HEK293T (cell line): ENCODE measurements around the gene KLF15.

ENCODE experiments used
- CTCF ChIA-PET: fragments of 350-600 bp; formaldehyde crosslinking; extraction: SDS; loops from one replicate; lab custom pipeline; 2021; ENCODE audit warnings: antibody characterized with exemption, inconsistent platforms; lab: Yijun Ruan, JAX
- POLR2A ChIA-PET: fragments of 350-600 bp; formaldehyde crosslinking; extraction: SDS; loops from one replicate; lab custom pipeline; 2020; ENCODE audit warnings: antibody characterized with exemption, inconsistent platforms; lab: Yijun Ruan, JAX
- DNase-seq: peaks from one replicate; pipeline ENCODE4 v3.0.0; 2012; ENCODE audit warnings: mixed read lengths; ENCODE audit errors: extremely low spot score
- ARNT ChIP-seq: fragments of 450-650 bp; IDR thresholded peaks from 2 replicates; pipeline ENCODE4 v1.6.1; 2017; ENCODE audit warnings: mild to moderate bottlenecking
- BHLHE40 ChIP-seq: fragments of 450-650 bp; IDR thresholded peaks from 2 replicates; pipeline ENCODE4 v1.6.1; 2016; ENCODE audit warnings: mild to moderate bottlenecking, moderate library complexity, borderline replicate concordance
- CTBP1 ChIP-seq: fragments of 450-650 bp; IDR thresholded peaks from 2 replicates; pipeline ENCODE4 v1.6.1; 2016; ENCODE audit warnings: borderline replicate concordance
- ELF4 ChIP-seq: fragments of 450-650 bp; IDR thresholded peaks from 2 replicates; pipeline ENCODE4 v1.6.1; 2017; ENCODE audit warnings: antibody characterized with exemption
- FOXA1 ChIP-seq: fragments of 450-650 bp; IDR thresholded peaks from 2 replicates; pipeline ENCODE4 v1.6.1; 2016; ENCODE audit warnings: mild to moderate bottlenecking
- FOXK2 ChIP-seq: fragments of 450-650 bp; IDR thresholded peaks from 2 replicates; pipeline ENCODE4 v1.6.1; 2016; ENCODE audit warnings: mild to moderate bottlenecking
- FOXM1 ChIP-seq: fragments of 450-650 bp; IDR thresholded peaks from 2 replicates; pipeline ENCODE4 v1.6.1; 2017; ENCODE audit warnings: mild to moderate bottlenecking, borderline replicate concordance
- HDGF ChIP-seq: fragments of 450-650 bp; IDR thresholded peaks from 2 replicates; pipeline ENCODE4 v1.6.1; 2017; ENCODE audit warnings: antibody characterized with exemption, borderline replicate concordance
- L3MBTL2 ChIP-seq: fragments of 450-650 bp; conservative IDR thresholded peaks from 2 replicates; pipeline ENCODE4 v1.6.1; 2016; ENCODE audit warnings: mild to moderate bottlenecking
- LEF1 ChIP-seq: fragments of 450-650 bp; IDR thresholded peaks from 2 replicates; pipeline ENCODE4 v1.6.1; 2017; ENCODE audit warnings: mild to moderate bottlenecking, borderline replicate concordance
- NFRKB ChIP-seq: fragments of 450-650 bp; IDR thresholded peaks from 2 replicates; pipeline ENCODE4 v1.6.1; 2016; ENCODE audit warnings: mild to moderate bottlenecking, moderate library complexity
- SP1 ChIP-seq: fragments of 450-650 bp; IDR thresholded peaks from 2 replicates; pipeline ENCODE4 v1.6.1; 2017
- SUZ12 ChIP-seq: fragments of 450-650 bp; IDR thresholded peaks from 2 replicates; pipeline ENCODE4 v1.6.1; 2016; ENCODE audit warnings: mild to moderate bottlenecking
- TARDBP ChIP-seq: fragments of 450-650 bp; IDR thresholded peaks from 2 replicates; pipeline ENCODE4 v1.6.1; 2016
- ZNF384 ChIP-seq: fragments of 450-650 bp; IDR thresholded peaks from 2 replicates; pipeline ENCODE4 v1.6.1; 2016
- TF ChIP-seq, protein P1 (sequence below): fragments of 450-650 bp; IDR thresholded peaks from 2 replicates; pipeline ENCODE4 v1.6.1; 2016

Gene KLF15

DNA sequence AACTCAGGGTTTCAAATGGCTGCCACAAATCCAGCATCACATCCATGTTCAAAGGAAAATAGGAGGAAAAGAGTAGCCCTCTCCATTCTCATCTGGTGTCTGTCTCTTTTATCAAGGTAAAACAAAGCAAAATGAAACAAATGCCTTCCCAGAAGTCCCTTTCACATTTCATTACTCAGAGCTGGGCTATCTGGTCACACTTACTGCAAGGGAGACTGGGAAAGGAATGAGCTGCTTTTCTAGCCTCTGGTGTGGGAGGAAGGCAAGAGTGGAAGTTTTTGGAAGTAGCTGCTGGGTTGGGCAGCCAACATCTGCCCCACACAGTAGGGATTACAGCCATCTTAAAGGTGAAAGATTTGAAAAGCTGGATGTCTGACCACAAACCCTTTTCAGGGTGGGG, 51.8 kb downstream of the KLF15 start:
- ChIA-PET CTCF (no interaction called here), POLR2A (no interaction called here)
- TF ChIP-seq HDGF: no peak
- no peak for TF ChIP-seq CTBP1
- TF ChIP-seq NFRKB: no peak
- TF ChIP-seq ARNT: no peak
- no peak for TF ChIP-seq TARDBP
- TF ChIP-seq, protein P1, sequence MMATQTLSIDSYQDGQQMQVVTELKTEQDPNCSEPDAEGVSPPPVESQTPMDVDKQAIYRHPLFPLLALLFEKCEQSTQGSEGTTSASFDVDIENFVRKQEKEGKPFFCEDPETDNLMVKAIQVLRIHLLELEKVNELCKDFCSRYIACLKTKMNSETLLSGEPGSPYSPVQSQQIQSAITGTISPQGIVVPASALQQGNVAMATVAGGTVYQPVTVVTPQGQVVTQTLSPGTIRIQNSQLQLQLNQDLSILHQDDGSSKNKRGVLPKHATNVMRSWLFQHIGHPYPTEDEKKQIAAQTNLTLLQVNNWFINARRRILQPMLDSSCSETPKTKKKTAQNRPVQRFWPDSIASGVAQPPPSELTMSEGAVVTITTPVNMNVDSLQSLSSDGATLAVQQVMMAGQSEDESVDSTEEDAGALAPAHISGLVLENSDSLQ: no peak
- DNase-seq: no peak

DNA sequence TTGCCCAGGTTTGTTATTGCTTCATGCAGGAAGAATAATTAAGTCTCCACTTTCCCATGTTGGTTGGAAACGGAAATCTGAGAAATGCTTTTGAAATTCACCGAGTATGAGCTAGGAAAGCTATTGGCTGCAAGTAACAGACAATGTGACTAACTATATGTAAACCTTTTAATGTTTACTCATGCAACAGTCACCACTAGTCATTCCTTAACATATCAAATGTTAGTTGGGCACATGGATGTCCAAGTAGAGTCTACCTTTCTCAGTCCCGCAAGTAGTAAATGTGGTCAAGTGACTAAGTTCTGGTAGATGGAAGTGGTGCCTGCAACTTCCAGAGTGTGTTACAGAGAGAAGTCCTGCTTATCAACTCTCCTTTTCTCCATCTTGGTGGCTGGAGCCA, 52.5 kb downstream of the KLF15 start:
- DNase-seq: no peak
- ChIA-PET POLR2A (no interaction called here), CTCF (no interaction called here)
- TF ChIP-seq FOXK2 (no peak), TARDBP (no peak), FOXM1 (no peak), SUZ12 (no peak), CTBP1 (no peak), NFRKB (no peak), FOXA1 (no peak), ELF4 (no peak)
- TF ChIP-seq, protein P1: no peak

DNA sequence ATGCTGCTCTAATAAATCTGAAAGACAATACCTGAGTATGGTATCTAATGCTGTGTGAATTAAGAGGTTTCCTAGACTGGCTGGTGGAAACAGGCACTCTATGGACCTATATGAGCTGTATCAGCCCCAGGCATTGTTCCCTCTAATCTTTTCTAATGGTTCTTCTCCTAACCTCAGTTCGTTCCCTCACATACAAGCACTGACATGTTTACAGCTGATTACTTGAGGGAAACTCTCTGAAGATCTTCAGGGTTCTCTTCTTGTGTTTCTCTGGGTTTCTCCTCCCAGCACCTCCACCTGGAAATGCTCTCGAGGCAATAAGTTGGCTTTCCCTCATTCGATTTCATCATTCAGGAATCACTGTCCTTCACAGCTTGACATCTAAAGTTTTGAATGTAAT, 52.9 kb downstream of the KLF15 start:
- TF ChIP-seq HDGF: no peak
- no peak for TF ChIP-seq ZNF384
- no peak for TF ChIP-seq SP1
- TF ChIP-seq BHLHE40: no peak
- no peak for TF ChIP-seq SUZ12
- TF ChIP-seq, protein P1: no peak
- TF ChIP-seq ARNT: no peak
- TF ChIP-seq FOXM1: no peak
- TF ChIP-seq FOXA1: no peak
- no peak for TF ChIP-seq CTBP1
- no peak for TF ChIP-seq ELF4
- TF ChIP-seq TARDBP: no peak
- TF ChIP-seq FOXK2: no peak
- no peak for TF ChIP-seq NFRKB
- TF ChIP-seq L3MBTL2: no peak
- no peak for TF ChIP-seq LEF1
- POLR2A ChIA-PET: no interaction called here
- CTCF ChIA-PET: no interaction called here
- DNase-seq: no peak

DNA sequence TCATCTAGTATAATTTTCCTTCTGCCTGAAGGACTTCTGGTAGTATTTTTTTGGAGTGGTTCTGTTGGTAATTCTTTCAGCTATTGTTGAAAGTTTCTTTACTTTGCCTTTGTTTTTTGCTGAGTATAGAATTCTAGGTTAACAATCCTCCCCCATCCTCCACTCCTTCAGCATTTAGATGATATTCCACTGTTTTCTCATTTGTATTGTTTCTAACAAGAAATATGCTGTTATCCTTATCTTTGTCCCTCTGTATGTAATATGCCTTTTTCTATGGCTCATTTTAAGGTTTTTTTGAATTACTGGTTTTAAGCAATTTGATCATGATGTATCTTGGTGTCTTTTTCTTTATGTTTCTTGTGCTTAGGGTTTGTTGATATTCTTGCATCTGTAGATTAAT, 53.9 kb downstream of the KLF15 start:
- no peak for DNase-seq
- no peak for TF ChIP-seq FOXM1
- TF ChIP-seq FOXA1: no peak
- TF ChIP-seq L3MBTL2: no peak
- TF ChIP-seq ELF4: no peak
- no peak for TF ChIP-seq NFRKB
- no peak for TF ChIP-seq FOXK2
- TF ChIP-seq CTBP1: no peak
- TF ChIP-seq LEF1: no peak
- no peak for TF ChIP-seq BHLHE40
- no peak for TF ChIP-seq HDGF
- TF ChIP-seq TARDBP: no peak
- TF ChIP-seq, protein P1: no peak
- TF ChIP-seq ZNF384: no peak
- TF ChIP-seq ARNT: no peak
- no peak for TF ChIP-seq SUZ12
- no peak for TF ChIP-seq SP1
- CTCF ChIA-PET: no interaction called here
- POLR2A ChIA-PET: no interaction called here

DNA sequence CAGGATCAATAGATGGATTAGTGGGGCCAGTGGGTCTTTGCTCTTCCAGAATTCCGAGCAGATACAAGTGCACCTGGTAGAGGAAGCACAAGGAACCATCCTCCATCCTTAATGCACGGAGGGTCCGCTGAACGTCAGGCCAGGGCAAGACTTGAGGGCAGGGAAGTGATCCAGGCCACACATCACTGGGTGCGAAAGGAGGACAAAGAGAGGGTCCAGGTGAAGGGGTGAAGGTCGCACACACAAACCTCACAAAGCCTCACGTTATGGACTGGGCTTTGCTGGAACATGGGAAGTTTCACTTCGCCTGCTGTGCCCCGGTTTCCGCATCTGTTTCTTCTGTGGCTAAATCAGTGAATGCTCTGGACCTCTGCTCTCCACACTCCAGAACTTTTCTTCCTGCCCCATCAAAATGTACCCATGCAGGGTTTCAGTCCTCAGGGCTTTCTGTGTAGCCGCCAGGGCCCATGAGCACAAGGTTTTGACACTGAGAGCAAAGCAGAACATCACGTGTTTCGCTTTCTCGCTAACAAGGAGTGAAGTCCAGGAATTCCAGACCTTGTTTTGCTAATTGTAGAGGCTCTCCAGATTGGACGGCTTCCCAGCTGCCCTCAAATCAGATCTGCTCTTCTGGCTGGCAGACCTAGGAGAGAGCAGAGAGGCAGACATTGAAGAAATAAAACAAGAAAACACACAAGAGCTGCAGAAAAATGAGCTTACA, 56.3 kb downstream of the KLF15 start:
- CTCF ChIA-PET: no interaction called here
- POLR2A ChIA-PET: no interaction called here
- no peak for TF ChIP-seq NFRKB
- no peak for TF ChIP-seq FOXM1
- no peak for TF ChIP-seq LEF1
- TF ChIP-seq ZNF384: no peak
- TF ChIP-seq L3MBTL2: no peak
- TF ChIP-seq ARNT: no peak
- TF ChIP-seq SP1: no peak
- DNase-seq: no peak
